HL-60/S4 treated with phorbol 12-myristate 13-acetate at 8.2 ng/mL for 4 days and 3 days (cell line): ENCODE results near the gene CLIP2.
"Not testable (repeated sequence)": the region's sequence is repeated elsewhere in the genome, so short reads cannot be mapped to it uniquely, and the experiment has no call there.

Experiments
- in situ Hi-C: fragments of 300-500 bp; cut with MboI; formaldehyde crosslinking; loops from 2 replicates; pipeline ENCODE4 v1.15.0; 2022; ENCODE audit warnings: low sequenced_read_pairs

Gene CLIP2

GRCh38 chr7:74289018-74289658 is at the start of gene CLIP2:
TSS of gene CLIP2 (plus strand) at chr7:74289407. CDS start at chr7:74317547, 28,140 bp downstream.
- in situ Hi-C loops, result no loop called here

GRCh38 chr7:74240482-74240881 is 48.7 kb upstream of the CLIP2 start:
- in situ Hi-C loops, result no loop called here

GRCh38 chr7:74242122-74242443 is 47.1 kb upstream of the CLIP2 start:
- in situ Hi-C loops, result no loop called here

GRCh38 chr7:74246497-74246896 is 42.7 kb upstream of the CLIP2 start:
- in situ Hi-C loops, result no loop called here

GRCh38 chr7:74248156-74248555 is 41.1 kb upstream of the CLIP2 start:
- in situ Hi-C loops, result no loop called here

- in situ Hi-C loops, result not testable (repeated sequence)
Observed at GRCh38 chr7:74249058-74249457, 40.1 kb upstream of the CLIP2 start.

GRCh38 chr7:74252893-74253292 is 36.3 kb upstream of the CLIP2 start:
- in situ Hi-C loops, result no loop called here

- in situ Hi-C loops, result no loop called here
Observed at GRCh38 chr7:74253331-74253730, 35.9 kb upstream of the CLIP2 start.

GRCh38 chr7:74253835-74254128 is 35.4 kb upstream of the CLIP2 start:
- in situ Hi-C loops, result no loop called here

GRCh38 chr7:74254129-74254857 is 34.9 kb upstream of the CLIP2 start, which contains the start of gene RFC2:
TSS of gene RFC2 (minus strand) at chr7:74254399. CDS start at chr7:74254383, 16 bp downstream.
- in situ Hi-C loops, result no loop called here

- in situ Hi-C loops, result no loop called here
Observed at GRCh38 chr7:74254858-74255379, 34.3 kb upstream of the CLIP2 start.

GRCh38 chr7:74255461-74255860 is 33.7 kb upstream of the CLIP2 start:
- in situ Hi-C loops, result not testable (repeated sequence)

- in situ Hi-C loops, result no loop called here
Observed at GRCh38 chr7:74256491-74257408, 32.5 kb upstream of the CLIP2 start.

- in situ Hi-C loops, result no loop called here
Observed at GRCh38 chr7:74258639-74259038, 30.6 kb upstream of the CLIP2 start.

GRCh38 chr7:74262639-74263398 is 26.4 kb upstream of the CLIP2 start:
- in situ Hi-C loops, result no loop called here

GRCh38 chr7:74263399-74264120 is 25.6 kb upstream of the CLIP2 start:
- in situ Hi-C loops, result no loop called here

GRCh38 chr7:74266191-74266963 is 22.8 kb upstream of the CLIP2 start:
- in situ Hi-C loops, result no loop called here

GRCh38 chr7:74267756-74268565 is 21.2 kb upstream of the CLIP2 start:
- in situ Hi-C loops, result no loop called here
